Left lung (tissue), 10 donors: Measurements from ENCODE around the gene BMERB1. TPM values are rescaled to one million over a fixed set of nuclear protein-coding genes. Genes with fewer than 3 reads are reported as not detected.
"Not testable (repeated sequence)": the region's sequence is repeated elsewhere in the genome, so short reads cannot be mapped to it uniquely, and the experiment has no call there.

ENCODE experiments used
- ATAC-seq: fragments of 200-7000 bp; cut with Tn5 transposase; one replicate; pipeline ENCODE4 v1.9.1; 2020; ENCODE audit warnings: moderate library complexity
- DNase-seq, 4 donors: peaks; one replicate each; pipeline ENCODE4 v3.0.0-alpha.2; 2013 to 2020
- H3K27ac ChIP-seq, 2 donors: fragments of 200-600 bp; sonication (generic) in 1 of 2; one replicate each; pipeline versions ENCODE4 v1.5.0 to v1.8.0; 2020 to 2021
- H3K27me3 ChIP-seq, 2 donors: fragments of 200-600 bp; sonication (generic) in 1 of 2; one replicate each; pipeline versions ENCODE4 v1.5.0 to v1.8.0; 2020 to 2021
- H3K36me3 ChIP-seq, 2 donors: fragments of 200-600 bp; sonication (generic) in 1 of 2; one replicate each; pipeline versions ENCODE4 v1.5.0 to v1.8.0; 2020 to 2021
- H3K4me1 ChIP-seq, 2 donors: fragments of 200-600 bp; one replicate each; pipeline ENCODE4 v1.8.0; 2021
- H3K4me3 ChIP-seq, 2 donors: fragments of 200-600 bp; sonication (generic) in 1 of 2; one replicate each; pipeline versions ENCODE4 v1.5.0 to v1.8.0; 2020 to 2021; ENCODE audit warnings: mild to moderate bottlenecking in 1 of 2
- H3K9me3 ChIP-seq, 2 donors: fragments of 200-600 bp; sonication (generic) in 1 of 2; one replicate each; pipeline versions ENCODE4 v1.5.0 to v1.8.0; 2020 to 2021
- intact Hi-C, 2 donors: fragments of 100-400 bp; cut with DNase I; formaldehyde crosslinking; loops; one replicate each; pipeline versions ENCODE4 v1.11.2 to v1.14.2; 2022
- polyA plus RNA-seq, 6 donors: library from polyadenylated mRNA; unstranded; fragments of 120-200 nt; gene quantifications; one replicate each; pipeline ENCODE4 v1.2.1, GENCODE V29; 2013; ENCODE audit not compliant: insufficient read length in 6 of 6
- total RNA-seq, 2 donors: library from RNA; stranded (reverse); fragmentation: NEBNext Ultra II Directional; extraction: Animal tissue kit (Norgen Biotek cat#: 25700); gene quantifications; one replicate each; pipeline ENCODE4 v1.2.1, GENCODE V29; 2021
- TF ChIP-seq, protein P1 (sequence below), 2 donors: fragments of 200-600 bp; sonication (generic) in 1 of 2; IDR thresholded peaks; one replicate each; pipeline versions ENCODE4 v1.5.0 to v1.8.0; 2021; ENCODE audit warnings: antibody characterized with exemption in 2 of 2
- donor health status: DM: no; HTN: yes; CAD: no.
- donor health status: DM: no; HTN: no; CAD: no.

Gene BMERB1
- total and polyA plus RNA-seq, 8 donors: 12.0 to 45.8 (median 38.4) TPM

DNA sequence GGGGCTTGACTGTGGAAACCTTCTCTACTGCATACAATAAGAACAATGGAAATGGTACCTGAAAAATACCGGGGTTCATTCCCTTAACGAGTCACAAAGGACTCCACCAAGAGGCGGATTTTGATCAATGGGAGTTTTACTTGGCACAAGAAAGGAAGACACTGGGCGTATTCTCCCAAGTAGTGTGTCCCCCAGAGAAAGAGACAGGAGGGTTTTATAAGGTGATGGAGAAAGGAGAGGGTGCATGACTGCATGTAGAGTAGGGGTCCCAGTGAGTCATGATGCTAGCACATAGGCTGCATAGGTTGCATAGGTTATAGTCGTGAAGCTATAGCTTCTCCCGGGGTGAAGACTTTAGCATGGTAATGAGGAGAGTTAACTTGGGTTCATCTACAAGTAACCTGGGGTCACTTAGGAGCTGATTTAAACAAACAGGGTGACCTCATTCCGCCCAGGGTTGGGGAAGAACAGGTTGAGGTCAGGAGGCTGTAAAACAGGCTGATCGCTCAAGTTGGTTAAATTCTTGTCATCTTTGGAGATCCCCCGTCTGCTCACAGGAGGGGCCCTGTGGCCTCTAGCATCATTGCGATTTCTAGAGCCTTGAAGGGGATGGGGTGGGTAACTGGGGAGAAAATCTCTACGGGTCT is 37.3 kb upstream of the BMERB1 start:
- ATAC-seq: no peak
- intact Hi-C loops: no loop called here

GRCh38 chr16:15398618-15399316 is 35.6 kb upstream of the BMERB1 start:
- no peak for ATAC-seq
- DNase-seq: no peak
- H3K4me3 ChIP-seq: no peak overlapping the region
- intact Hi-C loops: no loop called here
- TF ChIP-seq, protein P1, sequence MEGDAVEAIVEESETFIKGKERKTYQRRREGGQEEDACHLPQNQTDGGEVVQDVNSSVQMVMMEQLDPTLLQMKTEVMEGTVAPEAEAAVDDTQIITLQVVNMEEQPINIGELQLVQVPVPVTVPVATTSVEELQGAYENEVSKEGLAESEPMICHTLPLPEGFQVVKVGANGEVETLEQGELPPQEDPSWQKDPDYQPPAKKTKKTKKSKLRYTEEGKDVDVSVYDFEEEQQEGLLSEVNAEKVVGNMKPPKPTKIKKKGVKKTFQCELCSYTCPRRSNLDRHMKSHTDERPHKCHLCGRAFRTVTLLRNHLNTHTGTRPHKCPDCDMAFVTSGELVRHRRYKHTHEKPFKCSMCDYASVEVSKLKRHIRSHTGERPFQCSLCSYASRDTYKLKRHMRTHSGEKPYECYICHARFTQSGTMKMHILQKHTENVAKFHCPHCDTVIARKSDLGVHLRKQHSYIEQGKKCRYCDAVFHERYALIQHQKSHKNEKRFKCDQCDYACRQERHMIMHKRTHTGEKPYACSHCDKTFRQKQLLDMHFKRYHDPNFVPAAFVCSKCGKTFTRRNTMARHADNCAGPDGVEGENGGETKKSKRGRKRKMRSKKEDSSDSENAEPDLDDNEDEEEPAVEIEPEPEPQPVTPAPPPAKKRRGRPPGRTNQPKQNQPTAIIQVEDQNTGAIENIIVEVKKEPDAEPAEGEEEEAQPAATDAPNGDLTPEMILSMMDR (IDR thresholded peaks at IDR 0.05): no peak
- peaks cover 0 to 26% of the 10 kb centered on the region in 2 donors for H3K27me3 ChIP-seq
- H3K27ac ChIP-seq: no peak overlapping the region
- H3K36me3 ChIP-seq: no peaks in the 10 kb centered on the region
- H3K4me1 ChIP-seq: peaks cover 0 to 16% of the 10 kb centered on the region in 2 donors
- no peaks in the 10 kb centered on the region for H3K9me3 ChIP-seq

More for the DNA sequence above, 37.3 kb upstream of the BMERB1 start:
- Histone ChIP-seq H3K27me3 (peaks cover 0 to 26% of the 10 kb centered on the region in 2 donors), H3K27ac (no peak overlapping the region), H3K9me3 (no peaks in the 10 kb centered on the region), H3K36me3 (no peaks in the 10 kb centered on the region), H3K4me3 (no peak overlapping the region), H3K4me1 (peaks cover 0 to 8% of the 10 kb centered on the region in 2 donors)
- DNase-seq: no peak
- TF ChIP-seq, protein P1 (IDR thresholded peaks at IDR 0.05): no peak

- Histone ChIP-seq H3K27ac (no peak overlapping the region), H3K9me3 (no peaks in the 10 kb centered on the region), H3K4me1 (peaks cover 0 to 21% of the 10 kb centered on the region in 2 donors), H3K27me3 (peaks cover 0 to 23% of the 10 kb centered on the region in 2 donors), H3K36me3 (no peaks in the 10 kb centered on the region), H3K4me3 (no peak overlapping the region)
- TF ChIP-seq, protein P1 (IDR thresholded peaks at IDR 0.05): no peak
- no peak for DNase-seq
- intact Hi-C loops: no loop called here
- no peak for ATAC-seq
These were observed 35.1 kb upstream of the BMERB1 start for GRCh38 chr16:15399317-15399716.

- H3K36me3 ChIP-seq, H3K27ac ChIP-seq, H3K9me3 ChIP-seq, ATAC-seq, H3K4me3 ChIP-seq, intact Hi-C loops, DNase-seq: not testable (repeated sequence)
- Histone ChIP-seq H3K27me3 (peaks cover 0 to 16% of the 10 kb centered on the region in 2 donors), H3K4me1 (peaks cover 0 to 25% of the 10 kb centered on the region in 2 donors)
These were observed 34.1 kb upstream of the BMERB1 start for GRCh38 chr16:15400314-15400713.

DNA sequence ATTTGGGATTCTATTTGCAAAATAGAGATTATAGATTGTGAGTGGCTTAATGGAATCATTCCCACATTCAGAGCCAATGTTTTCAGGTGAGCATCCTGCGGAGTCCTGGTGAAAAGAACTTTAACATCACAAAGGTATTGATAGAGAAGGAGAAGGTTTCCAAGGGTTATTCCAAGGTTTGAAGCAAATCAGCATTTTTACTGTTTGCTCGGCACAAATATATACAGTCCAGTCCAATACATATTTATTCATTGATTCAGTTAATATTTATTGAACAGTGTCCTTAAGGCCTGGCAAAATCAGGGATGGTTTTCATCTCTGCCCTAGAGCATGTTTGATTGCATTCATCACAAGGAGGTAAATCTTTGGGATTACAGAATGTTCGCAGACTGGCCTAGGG is 32.4 kb upstream of the BMERB1 start:
- Histone ChIP-seq H3K27me3 (no peaks in the 10 kb centered on the region), H3K27ac (no peak overlapping the region), H3K4me3 (no peak overlapping the region), H3K36me3 (no peaks in the 10 kb centered on the region), H3K4me1 (peaks cover 0 to 17% of the 10 kb centered on the region in 2 donors), H3K9me3 (no peaks in the 10 kb centered on the region)
- ATAC-seq (no peak), DNase-seq (no peak)
- TF ChIP-seq, protein P1 (IDR thresholded peaks at IDR 0.05): no peak
- intact Hi-C loops: no loop called here
